Measurements from ENCODE around the gene SRPX2.
"Not testable (repeated sequence)": the region's sequence is repeated elsewhere in the genome, so short reads cannot be mapped to it uniquely, and the experiment has no call there.

The SRPX2 gene

DNA sequence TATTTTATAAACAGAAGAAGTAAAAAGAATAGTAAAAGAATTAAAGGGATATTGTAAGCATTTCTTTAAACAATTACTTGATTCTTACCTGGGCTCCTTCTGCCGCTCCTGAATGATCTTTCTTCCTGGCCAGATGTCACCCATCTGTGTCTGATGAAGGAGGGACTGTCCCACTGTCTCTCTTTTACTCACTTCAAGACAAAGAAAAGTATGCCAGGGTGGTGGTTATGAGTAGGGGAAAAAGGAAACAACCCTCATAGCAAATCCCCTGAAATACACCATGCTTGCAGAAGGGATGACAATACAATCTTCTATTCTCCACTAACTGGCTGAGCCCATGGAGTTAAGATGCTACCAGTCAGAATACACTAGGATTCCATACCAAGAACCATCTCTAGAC, 56.8 kb downstream of the SRPX2 start:
- no peak for DNase-seq

DNA sequence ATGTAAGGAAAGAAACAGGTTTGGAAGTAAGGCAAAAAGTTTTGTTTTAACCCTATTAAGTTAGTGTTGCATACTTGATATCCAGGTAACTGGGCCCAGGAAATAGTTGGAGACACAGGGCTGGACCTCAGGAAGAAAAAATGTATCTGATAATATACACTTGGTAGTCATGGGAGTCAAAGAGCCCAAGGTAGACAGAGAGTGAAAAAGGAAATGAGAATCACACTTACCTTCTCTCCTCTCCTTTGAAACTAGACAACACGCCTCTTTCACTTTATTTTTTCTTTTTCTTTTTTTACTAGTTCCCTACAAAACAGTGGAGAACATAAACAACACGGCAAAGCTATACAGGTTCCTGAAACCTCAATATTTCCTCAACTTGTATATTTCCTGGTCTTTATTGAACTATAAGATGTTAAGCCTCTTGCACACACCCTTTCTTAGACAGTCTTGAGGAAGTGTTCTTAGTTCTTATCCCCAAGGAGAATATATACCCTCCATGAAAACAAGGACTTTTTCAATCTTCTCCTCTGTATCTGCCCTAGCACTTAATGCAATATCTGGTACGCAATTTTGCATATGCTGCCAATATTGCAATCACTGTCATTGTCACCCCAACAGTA, 60.7 kb downstream of the SRPX2 start:
- DNase-seq, result no peak

DNA sequence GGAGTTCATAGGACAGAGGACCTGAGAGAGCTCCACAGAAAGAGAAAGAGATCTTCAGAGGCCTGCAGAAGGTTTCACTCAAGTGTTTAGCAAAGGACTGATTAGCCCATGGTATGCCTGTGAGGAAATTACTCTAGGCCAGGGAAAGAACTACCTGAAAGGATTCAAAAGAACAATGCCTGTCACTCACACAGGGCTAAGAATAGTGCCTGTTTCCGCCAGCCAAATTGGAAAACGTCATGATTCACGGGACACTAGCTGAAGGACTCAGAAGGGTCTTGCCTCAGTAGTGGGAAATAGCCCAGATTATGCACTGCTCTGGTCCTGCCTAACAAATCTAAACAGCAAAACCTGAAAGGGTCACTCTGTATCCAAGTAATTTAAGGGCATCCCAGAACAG, 66.8 kb downstream of the SRPX2 start:
- no peak for DNase-seq

DNA sequence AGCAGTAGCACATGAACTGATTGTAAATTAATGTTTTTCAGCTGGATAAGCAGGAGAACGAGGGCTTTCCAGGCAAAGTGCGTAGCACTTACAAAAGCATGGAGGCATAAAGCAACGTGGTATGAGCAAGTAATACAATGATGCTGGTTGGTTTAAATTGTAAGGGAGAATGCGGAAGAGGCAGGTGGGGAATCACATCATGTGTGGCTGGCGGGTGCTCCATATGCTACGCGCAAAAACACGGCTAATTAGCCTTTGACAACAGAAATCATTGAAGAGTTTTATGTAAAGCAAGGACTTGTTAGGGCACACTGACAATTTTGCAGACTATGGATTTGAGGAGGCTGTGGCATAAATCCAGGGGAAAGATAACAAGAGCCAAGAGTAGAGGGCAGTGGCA, 73.4 kb downstream of the SRPX2 start:
- DNase-seq, result no peak

DNA sequence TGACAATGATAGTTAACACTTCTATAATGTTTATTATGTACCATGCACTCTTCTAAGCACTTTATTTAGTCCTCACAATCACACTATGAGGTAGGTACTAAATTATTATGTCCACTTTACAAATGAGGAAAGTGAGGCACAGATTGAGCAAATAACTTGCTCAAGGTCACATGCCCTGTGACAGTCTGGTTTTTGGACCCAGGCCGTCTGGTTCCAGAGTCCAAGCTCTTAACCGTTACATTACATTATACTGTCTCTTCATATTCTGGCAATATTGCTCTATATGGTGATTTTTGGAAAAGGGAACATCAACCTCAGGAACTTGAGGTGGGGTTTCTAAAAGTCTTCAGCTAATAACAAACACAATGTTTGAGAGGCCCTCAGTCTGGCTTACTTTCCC, 75.1 kb downstream of the SRPX2 start:
- DNase-seq, result no peak

DNA sequence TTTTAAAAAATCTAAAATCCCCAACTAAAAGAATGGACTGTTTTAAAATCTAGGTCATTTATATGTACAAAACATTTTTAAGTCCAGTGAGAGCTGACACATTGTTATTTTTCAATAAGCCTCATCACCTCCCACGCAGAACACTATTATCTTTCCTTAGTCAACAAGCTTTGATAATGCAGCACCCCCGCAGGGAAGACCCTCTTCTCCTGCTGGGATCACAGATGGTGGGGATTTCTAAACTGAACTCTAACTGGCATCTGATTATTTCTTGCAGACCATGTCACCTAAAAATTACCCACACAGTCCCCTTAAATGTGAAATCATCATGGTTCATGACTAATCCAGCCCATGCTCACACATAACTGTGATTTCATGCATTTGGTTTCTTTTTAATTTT, 76.3 kb downstream of the SRPX2 start:
- no peak for DNase-seq

DNA sequence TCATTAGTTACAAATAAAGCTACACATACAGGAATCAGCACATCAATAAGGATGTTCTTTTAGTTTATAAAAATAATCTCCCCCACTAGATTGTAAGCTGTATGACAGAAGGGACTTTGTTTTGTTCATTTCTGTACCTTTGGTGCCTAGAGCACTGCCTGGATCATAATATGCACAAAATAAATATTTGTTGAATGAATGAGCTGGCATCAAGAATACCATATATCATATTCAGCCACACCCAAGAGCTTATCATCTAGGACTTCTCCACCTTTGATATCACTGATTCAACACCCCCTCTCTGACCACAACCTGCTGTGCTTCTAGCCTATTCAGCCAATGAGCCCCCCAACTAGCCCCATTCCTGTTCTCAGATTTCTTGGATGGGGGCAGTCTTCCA, 77.3 kb downstream of the SRPX2 start:
- no peak for DNase-seq

DNA sequence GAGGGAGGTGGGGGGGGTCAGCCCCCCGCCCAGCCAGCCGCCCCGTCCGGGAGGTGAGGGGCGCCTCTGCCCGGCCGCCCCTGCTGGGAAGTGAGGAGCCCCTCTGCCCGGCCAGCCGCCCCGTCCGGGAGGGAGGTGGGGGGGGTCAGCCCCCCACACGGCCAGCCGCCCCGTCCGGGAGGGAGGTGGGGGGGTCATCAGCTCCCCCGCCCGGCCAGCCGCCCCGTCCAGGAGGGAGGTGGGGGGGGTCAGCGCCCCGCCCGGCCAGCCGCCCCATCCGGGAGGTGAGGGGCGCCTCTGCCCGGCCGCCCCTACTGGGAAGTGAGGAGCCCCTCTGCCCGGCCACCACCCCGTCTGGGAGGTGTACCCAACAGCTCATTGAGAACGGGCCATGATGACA, 80.0 kb downstream of the SRPX2 start:
- not testable (repeated sequence) for DNase-seq
